Liver (tissue), 9 donors: ENCODE results near the gene PLEKHA6. TPM values are rescaled to one million over a fixed set of nuclear protein-coding genes. Genes with fewer than 3 reads are reported as not detected.

Experiments used
- DNase-seq: peaks from one replicate; pipeline ENCODE4 v3.0.0-alpha.2; 2017; ENCODE audit warnings: low spot score
- H3K27ac ChIP-seq, 2 donors: one replicate each; pipeline ENCODE4 v1.7.0; 2013; ENCODE audit warnings: inconsistent platforms in 2 of 2, low read length in 2 of 2, control low read depth in 1 of 2, low read depth in 1 of 2, mild to moderate bottlenecking in 1 of 2
- H3K27me3 ChIP-seq, 4 donors: one replicate each; pipeline versions ENCODE4 v1.6.1 to v1.7.0; 2013; ENCODE audit warnings: low read length in 3 of 4, inconsistent platforms in 1 of 4, mild to moderate bottlenecking in 1 of 4, moderate library complexity in 1 of 4; ENCODE audit not compliant: control insufficient read depth in 4 of 4, insufficient read depth in 4 of 4
- H3K36me3 ChIP-seq, 4 donors: one replicate each; pipeline versions ENCODE4 v1.6.1 to v1.7.0; 2013; ENCODE audit warnings: low read length in 3 of 4, mild to moderate bottlenecking in 3 of 4, low read depth in 1 of 4, moderate library complexity in 1 of 4; ENCODE audit not compliant: control insufficient read depth in 4 of 4, insufficient read depth in 3 of 4
- H3K4me1 ChIP-seq, 4 donors: one replicate each; pipeline versions ENCODE4 v1.6.1 to v1.7.0; 2013; ENCODE audit warnings: low read length in 3 of 4, mild to moderate bottlenecking in 3 of 4, moderate library complexity in 1 of 4; ENCODE audit not compliant: control insufficient read depth in 4 of 4, insufficient read depth in 4 of 4
- H3K4me3 ChIP-seq, 3 donors: one replicate each; pipeline versions ENCODE4 v1.6.1 to v1.7.0; 2013; ENCODE audit warnings: low read length in 3 of 3, control low read depth in 1 of 3, low read depth in 1 of 3, mild to moderate bottlenecking in 1 of 3
- H3K9ac ChIP-seq, 2 donors: one replicate each; pipeline ENCODE4 v1.7.0; 2013; ENCODE audit warnings: low read length in 2 of 2, mild to moderate bottlenecking in 2 of 2, moderate library complexity in 2 of 2, control low read depth in 1 of 2, low read depth in 1 of 2
- H3K9me3 ChIP-seq, 4 donors: one replicate each; pipeline versions ENCODE4 v1.6.1 to v1.7.0; 2013; ENCODE audit warnings: low read length in 3 of 4; ENCODE audit not compliant: control insufficient read depth in 4 of 4
- CTCF ChIP-seq: fragments of 150-350 bp; IDR thresholded peaks from 2 replicates; pipeline ENCODE4 v1.5.1; 2017; ENCODE audit warnings: improper control_type of control experiment, low read depth, low read length; ENCODE audit not compliant: missing input control
- FOXA1 ChIP-seq: IDR thresholded peaks from 2 replicates; pipeline ENCODE4 v1.6.1; 2016; ENCODE audit warnings: antibody characterized with exemption
- HNF4G ChIP-seq: IDR thresholded peaks from 2 replicates; pipeline ENCODE4 v1.6.1; 2016; ENCODE audit warnings: antibody characterized with exemption
- RAD21 ChIP-seq, 2 donors: IDR thresholded peaks; 2 replicates each; pipeline ENCODE4 v1.6.1; 2016; ENCODE audit warnings: antibody characterized with exemption in 2 of 2, mild to moderate bottlenecking in 2 of 2
- REST ChIP-seq: IDR thresholded peaks from 2 replicates; pipeline ENCODE4 v1.6.1; 2016; ENCODE audit warnings: antibody characterized with exemption, mild to moderate bottlenecking
- RXRA ChIP-seq, 2 donors: IDR thresholded peaks; 2 replicates each; pipeline ENCODE4 v1.6.1; 2017 to 2018; ENCODE audit warnings: antibody characterized with exemption in 2 of 2, mild to moderate bottlenecking in 1 of 2
- YY1 ChIP-seq: IDR thresholded peaks from 2 replicates; pipeline ENCODE4 v1.6.1; 2016; ENCODE audit warnings: antibody characterized with exemption, mild to moderate bottlenecking
- whole genome bisulfite sequencing: extraction: QIAGEN DNeasy Blood & Tissue Kit; methylation state at CpG from one replicate; pipeline ENCODE4 v1.1.7; 2013; 5-methylcytosine and 5-hydroxymethylcytosine counted together
- polyA plus RNA-seq, 2 donors: library from polyadenylated mRNA; stranded (reverse) in 1 of 2; unstranded in 1 of 2; fragments of 200-250 nt in 1 of 2; fragments of >200 nt in 1 of 2; fragmentation: Nextera tagmentation in 1 of 2; extraction: Ambion mirVana in 1 of 2; gene quantifications; one replicate each; pipeline versions ENCODE4 v1.2.1 to v1.2.3, GENCODE V29; 2013 to 2015
- total RNA-seq, 2 donors: library from RNA; depleted of rRNA; stranded (reverse); fragments of >200 nt; gene quantifications; one replicate each; pipeline ENCODE4 v1.2.3, GENCODE V29; 2014
- donor health status: healthy.
- donor health status: healthy.
- donor health status: healthy.
- donor health status: healthy.
- donor health status: healthy.

PLEKHA6 gene
- total RNA-seq (10 to 100 TPM in 1 of 2 donors, 1 to 10 TPM in 1; 5.3 to 12.8 TPM), polyA plus RNA-seq (1 to 10 TPM; 6.7 to 8.5 TPM)

GRCh38 chr1:204359474-204360255 lies at the start of gene PLEKHA6:
PLEKHA6 (minus strand) TSS chr1:204359929; CDS start chr1:204273727, 86,202 bp downstream.
- no peaks in the 10 kb centered on the region for H3K36me3 ChIP-seq
- TF ChIP-seq CTCF (peak; percentile 2), RAD21 (IDR thresholded peaks at IDR 0.05) (peak; percentile 18 to 23), FOXA1 (no peak)
- H3K27me3 ChIP-seq, result no peaks in the 10 kb centered on the region
- no peak within 1 kb of the TSS for H3K9ac ChIP-seq
- no peak for DNase-seq
- no peak within 1 kb of the TSS for H3K4me3 ChIP-seq
- H3K27ac ChIP-seq, result no peak within 1 kb of the TSS
- H3K9me3 ChIP-seq, result no peaks in the 10 kb centered on the region
- H3K4me1 ChIP-seq, result peaks cover 0 to 17% (median 5%) of the 10 kb centered on the region in 4 donors
- 58% methylated on average over 20 of the region's 20 CpGs for WGBS

DNA sequence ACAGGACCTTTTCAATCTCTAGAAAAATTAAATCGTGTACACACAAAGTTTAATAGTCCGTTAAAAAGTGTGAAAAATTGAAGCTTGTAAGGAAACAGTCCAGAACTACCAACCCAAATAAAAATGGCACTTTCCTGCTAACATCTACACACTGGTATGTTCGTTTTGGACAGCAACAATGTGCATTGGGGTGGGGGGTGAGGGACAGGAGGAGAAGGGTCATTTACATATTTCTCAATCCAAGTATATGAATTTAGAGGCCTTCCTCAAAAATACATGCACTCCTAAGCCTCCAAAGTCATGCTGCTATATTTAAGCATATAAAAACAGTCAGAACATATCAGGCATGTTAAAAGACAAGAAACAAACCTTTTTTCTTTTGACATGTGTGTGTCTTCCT lies 49.4 kb upstream of the PLEKHA6 start:
- TF ChIP-seq YY1 (no peak), REST (peak; percentile 93)

GRCh38 chr1:204408602-204409001 lies 48.9 kb upstream of the PLEKHA6 start:
- Histone ChIP-seq H3K27ac (peak overlapping the region; percentile 25 to 40), H3K36me3 (peaks cover 2 to 24% (median 23%) of the 10 kb centered on the region in 4 donors), H3K4me1 (peaks cover 5 to 46% (median 20%) of the 10 kb centered on the region in 4 donors), H3K4me3 (peak overlapping the region; percentile 84 to 100 (median 96)), H3K9ac (peak overlapping the region; percentile 99), H3K9me3 (no peaks in the 10 kb centered on the region), H3K27me3 (no peaks in the 10 kb centered on the region)
- no peak for DNase-seq
- WGBS, result 1% methylated on average over 1 of the region's 1 CpG
- TF ChIP-seq RAD21 (IDR thresholded peaks at IDR 0.05) (no peak), RXRA (IDR thresholded peaks at IDR 0.05) (no peak), FOXA1 (no peak), HNF4G (no peak)

More for the DNA sequence above, 49.4 kb upstream of the PLEKHA6 start:
- H3K27me3 ChIP-seq, result no peaks in the 10 kb centered on the region
- under 1% methylated on average over 3 of the region's 3 CpGs for WGBS
- peaks cover 5 to 46% (median 20%) of the 10 kb centered on the region in 4 donors for H3K4me1 ChIP-seq
- peak overlapping the region; percentile 99 for H3K9ac ChIP-seq
- peak overlapping the region; percentile 51 to 99 for H3K27ac ChIP-seq
- H3K9me3 ChIP-seq, result no peaks in the 10 kb centered on the region
- H3K36me3 ChIP-seq, result peaks cover 2 to 20% (median 18%) of the 10 kb centered on the region in 4 donors
- H3K4me3 ChIP-seq, result peak overlapping the region; percentile 84 to 100 (median 96)
- no peak for DNase-seq
